A549 treated with AZD9567 at 1 μM for 4 hours (cell line): ENCODE measurements around the gene SRSF2. TPM values are rescaled to one million over a fixed set of nuclear protein-coding genes. Genes with fewer than 3 reads are reported as not detected.

ENCODE experiments used
- total RNA-seq: library from RNA; stranded (reverse); fragments of 200-300 nt; extraction: Qiagen RNA extraction; gene quantifications from 5 replicates; pipeline ENCODE4 v1.2.3, GENCODE V29; 2022; ENCODE audit not compliant: insufficient read depth

Gene SRSF2, protein sequence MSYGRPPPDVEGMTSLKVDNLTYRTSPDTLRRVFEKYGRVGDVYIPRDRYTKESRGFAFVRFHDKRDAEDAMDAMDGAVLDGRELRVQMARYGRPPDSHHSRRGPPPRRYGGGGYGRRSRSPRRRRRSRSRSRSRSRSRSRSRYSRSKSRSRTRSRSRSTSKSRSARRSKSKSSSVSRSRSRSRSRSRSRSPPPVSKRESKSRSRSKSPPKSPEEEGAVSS
- total RNA-seq = 457 to 511 TPM (median 473 TPM) in 5 replicates

DNA sequence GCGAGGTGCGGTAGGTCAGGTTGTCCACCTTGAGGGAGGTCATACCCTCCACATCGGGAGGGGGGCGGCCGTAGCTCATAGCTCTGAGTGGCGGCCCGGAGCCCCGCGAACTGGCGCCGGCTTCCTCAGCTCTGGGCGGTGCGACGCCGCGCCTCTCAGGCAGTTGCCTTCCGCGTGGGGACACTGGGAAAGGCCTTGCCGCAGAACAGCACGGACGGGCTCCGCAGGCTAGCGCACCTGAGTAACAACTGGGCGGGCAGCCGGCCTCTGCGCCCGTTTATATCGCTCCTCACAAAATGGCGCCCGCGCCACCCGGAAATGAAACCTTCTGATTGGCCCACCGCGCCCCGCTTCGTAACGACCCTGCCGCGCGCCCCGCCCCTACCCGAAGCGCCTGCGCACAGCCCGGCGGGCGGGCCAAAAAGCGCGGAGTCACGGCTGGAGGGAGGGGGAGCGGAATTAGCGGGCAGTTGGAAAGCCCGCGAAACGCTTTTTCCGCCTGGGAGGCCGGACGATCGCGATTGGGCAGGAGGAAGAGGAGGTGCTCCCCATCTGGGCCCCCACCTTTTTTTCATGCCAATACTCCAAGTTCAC lies at the start of gene SRSF2:
Gene SRSF2 (minus strand): TSS at position 250 of the 594 bp plus-strand sequence. CDS start 171 bp downstream, at position 79.

DNA sequence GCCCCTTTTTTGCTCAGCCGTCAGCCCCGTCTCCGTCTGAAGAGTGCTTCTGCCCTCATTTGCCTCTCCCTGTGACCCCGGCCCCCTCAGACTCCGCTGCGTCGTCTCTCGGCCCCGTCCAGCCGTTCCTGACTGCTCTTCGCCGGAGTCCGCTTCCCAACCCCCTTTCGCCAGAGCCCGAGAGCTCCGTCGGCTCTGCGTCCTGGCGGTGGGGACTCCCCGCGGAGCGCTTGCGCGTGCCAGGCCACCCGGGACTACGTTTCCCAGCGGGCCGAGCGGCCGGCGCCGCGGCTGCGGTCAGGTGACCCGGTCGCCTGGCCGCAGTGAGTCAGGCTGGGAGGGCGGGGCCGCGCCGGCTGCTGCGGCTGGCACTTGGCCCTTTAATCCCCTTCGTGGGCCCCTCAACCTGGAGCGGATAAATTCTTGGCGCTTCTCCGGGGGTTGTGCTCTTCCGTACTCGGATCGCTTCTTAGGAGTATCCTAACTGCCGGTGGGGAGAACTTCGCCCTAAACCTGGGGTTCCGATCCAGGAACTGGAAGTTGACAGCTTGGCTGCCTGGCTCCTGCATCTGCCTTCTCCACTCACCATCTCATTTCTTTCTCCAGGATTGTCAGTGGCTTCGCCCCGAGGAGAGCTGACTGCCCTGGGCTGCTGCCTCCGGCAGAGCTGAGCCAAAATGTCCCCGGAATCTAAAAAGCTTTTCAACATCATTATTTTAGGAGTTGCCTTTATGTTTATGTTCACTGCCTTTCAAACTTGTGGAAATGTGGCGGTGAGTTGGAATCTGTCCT lies 741 bp upstream of the SRSF2 start, which contains the start of gene MFSD11:
Gene MFSD11 (plus strand): TSS at position 444 of the 792 bp plus-strand sequence. CDS start 234 bp downstream, at position 678.

DNA sequence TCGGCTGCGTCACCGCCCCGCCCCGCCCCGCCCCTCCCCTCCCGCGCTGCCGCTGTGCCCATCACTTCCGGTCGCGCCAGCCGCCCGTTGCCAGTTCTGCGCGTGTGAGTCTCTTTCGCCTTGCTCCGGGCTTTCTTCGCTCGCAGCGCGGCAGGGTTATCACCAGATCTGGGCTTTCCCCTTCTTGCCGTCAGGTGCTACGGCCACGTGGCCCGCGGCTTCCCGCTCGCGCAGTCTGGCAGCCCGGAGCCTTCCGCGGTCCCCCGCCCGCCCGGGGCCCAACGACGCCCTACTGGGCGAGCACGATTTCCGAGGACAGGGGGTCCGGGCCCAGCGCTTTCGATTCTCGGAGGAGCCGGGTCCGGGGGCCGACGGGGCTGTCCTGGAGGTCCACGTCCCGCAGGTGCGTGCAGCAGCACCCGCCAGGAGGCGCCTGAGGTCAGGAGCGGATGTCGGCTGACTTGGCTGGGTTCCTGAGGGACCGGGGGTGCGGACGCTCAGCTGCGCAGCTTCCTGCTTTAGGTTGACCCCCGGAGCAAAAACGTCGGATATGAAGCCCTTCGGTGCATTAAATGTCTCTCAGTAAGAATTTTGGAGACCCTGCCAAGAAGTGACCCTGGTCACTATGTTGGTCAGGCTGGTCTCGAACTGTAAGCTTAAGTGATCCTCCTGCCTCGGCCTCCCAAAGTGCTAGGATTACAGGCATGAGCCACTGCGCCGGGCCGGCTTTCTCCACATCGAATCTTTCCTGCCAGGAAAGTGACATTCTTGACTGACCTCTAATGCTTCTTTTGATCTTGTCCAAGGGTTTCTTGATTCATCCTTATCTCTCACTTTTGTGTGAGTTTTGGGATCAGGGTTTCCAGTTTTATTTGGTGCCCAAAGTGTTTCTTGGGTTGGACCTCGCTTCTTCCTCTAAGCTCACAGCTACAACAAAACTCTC lies 10.1 kb downstream of the SRSF2 start, which contains the start of gene METTL23:
Gene METTL23 (plus strand): TSS at position 64 of the 943 bp plus-strand sequence. CDS start 2,872 bp downstream, outside the sequence.

DNA sequence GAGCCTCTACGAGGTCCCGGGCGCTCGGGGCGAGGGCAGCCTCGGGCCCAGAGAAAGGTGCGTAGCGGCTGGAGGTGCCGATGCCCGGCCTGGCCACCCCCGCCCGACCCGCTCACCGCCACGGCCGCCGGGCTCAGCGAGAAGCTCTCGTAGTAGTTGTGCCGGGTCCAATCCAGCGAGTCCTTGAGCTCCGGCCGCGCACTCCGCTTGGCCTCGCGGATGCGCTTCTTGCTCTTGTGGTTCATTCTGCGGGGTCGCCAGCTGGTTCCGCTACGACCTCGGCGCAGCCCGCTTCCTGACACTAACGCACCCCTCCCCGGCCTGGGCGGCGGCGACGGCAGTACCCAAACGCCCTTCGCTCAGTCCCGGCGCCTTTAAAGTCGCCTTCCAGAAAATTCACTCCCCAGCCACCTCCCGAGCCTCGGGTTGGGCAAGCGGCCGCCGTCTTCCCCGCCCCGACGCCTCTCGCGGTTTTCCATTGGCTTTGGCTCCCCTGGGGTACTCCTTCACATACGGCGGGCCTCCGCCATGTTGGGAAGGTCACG lies 10.8 kb downstream of the SRSF2 start, which contains the start of gene JMJD6:
Gene JMJD6 (minus strand): TSS at position 376 of the 545 bp plus-strand sequence. CDS start 131 bp downstream, at position 245.

DNA sequence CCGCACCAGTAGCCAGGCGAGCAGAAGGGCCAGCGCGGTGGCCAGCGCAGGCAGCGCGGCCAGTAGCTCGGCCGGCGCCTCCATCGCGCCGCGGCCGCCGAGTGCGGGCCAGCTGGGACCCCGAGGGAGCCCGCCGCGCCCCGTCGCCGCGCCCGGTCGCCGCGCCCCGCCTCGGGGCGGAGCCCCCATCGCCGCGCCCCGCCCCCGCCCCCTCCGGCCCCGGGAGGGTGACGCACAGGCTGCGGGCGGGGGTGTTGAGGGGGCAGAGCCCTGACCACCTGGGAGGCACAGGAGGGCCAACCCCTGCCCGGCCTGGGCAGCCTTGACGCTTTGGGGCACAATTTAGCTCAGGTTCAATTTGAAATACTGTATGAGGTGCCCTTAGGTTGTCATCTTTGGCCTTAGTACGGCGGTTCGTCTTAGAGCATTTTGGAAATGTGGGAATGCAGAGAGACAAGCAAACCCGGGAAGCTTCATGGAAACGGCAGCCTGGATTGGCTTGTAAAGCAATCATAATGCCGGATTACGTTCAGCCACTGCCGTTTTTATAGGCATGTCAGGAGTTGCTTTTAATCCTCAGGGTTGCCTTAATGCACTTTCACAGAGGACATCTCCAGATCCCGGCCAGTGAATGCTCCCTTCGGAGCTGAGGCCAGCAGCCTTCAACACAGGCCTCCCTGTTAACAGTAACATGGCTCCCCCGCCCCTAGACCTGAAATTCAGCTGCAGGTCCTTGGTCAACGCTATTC lies 26.1 kb downstream of the SRSF2 start, which contains the start of gene MXRA7:
Gene MXRA7 (minus strand): TSS at position 103 of the 749 bp plus-strand sequence. CDS start 19 bp downstream, at position 84.

Other genes with a start within 250 kb of the SRSF2 start
- gene RHBDF2, start 235.9 kb downstream of the SRSF2 start, total RNA-seq = 52.5 to 68.3 TPM (median 63.8 TPM) in 5 replicates
- gene CYGB, start 199.6 kb downstream of the SRSF2 start, total RNA-seq = 0.76 to 1.6 TPM (median 0.98 TPM) in 4 of 5 replicates, not detected in the other
- not detected in 5 replicates for gene PRCD, start 197.3 kb downstream of the SRSF2 start, total RNA-seq
- 0.32 to 0.53 TPM (median 0.45 TPM) in 4 of 5 replicates, not detected in the other for gene ST6GALNAC2, start 151.5 kb downstream of the SRSF2 start, total RNA-seq
- gene ST6GALNAC1, start 93.6 kb downstream of the SRSF2 start, total RNA-seq = 0.21 to 1.6 TPM (median 0.45 TPM) in 5 replicates
- gene MXRA7, start 26.4 kb downstream of the SRSF2 start, total RNA-seq = 55.0 to 88.2 TPM (median 62.0 TPM) in 5 replicates
- gene JMJD6, start 10.7 kb downstream of the SRSF2 start, total RNA-seq = 68.8 to 81.8 TPM (median 74.8 TPM) in 5 replicates
- gene METTL23, start 10.5 kb downstream of the SRSF2 start, total RNA-seq = 61.4 to 78.9 TPM (median 62.2 TPM) in 5 replicates
- 20.5 to 31.5 TPM (median 20.8 TPM) in 5 replicates for gene MFSD11, start 788 bp upstream of the SRSF2 start, total RNA-seq
- gene MGAT5B, start 131.1 kb upstream of the SRSF2 start, total RNA-seq = 9.8 to 20.8 TPM (median 19.5 TPM) in 5 replicates